Gastroesophageal sphincter (tissue), 3 donors: Measurements from ENCODE around the gene GABBR2.

Experiments used
- POLR2A ChIP-seq, 2 donors: fragments of 450-650 bp; IDR thresholded peaks; one replicate each; pipeline ENCODE4 v1.6.1; 2017; ENCODE audit warnings: antibody characterized with exemption in 2 of 2, mild to moderate bottlenecking in 2 of 2, moderate library complexity in 1 of 2
- POLR2AphosphoS5 ChIP-seq: sonication (generic); formaldehyde crosslinking; IDR thresholded peaks from one replicate; pipeline ENCODE4 v1.6.1; 2017; ENCODE audit warnings: antibody characterized with exemption
- TF ChIP-seq, protein P1 (sequence below), 4 experiments: fragments of 200-600 bp in 2 of 4; fragments of 450-650 bp in 2 of 4; sonication (generic) in 1 of 4; IDR thresholded peaks; one replicate each; pipeline ENCODE4 v1.5.1; 2017 to 2019; ENCODE audit warnings: antibody characterized with exemption in 4 of 4, mild to moderate bottlenecking in 2 of 4, moderate library complexity in 2 of 4

DNA sequence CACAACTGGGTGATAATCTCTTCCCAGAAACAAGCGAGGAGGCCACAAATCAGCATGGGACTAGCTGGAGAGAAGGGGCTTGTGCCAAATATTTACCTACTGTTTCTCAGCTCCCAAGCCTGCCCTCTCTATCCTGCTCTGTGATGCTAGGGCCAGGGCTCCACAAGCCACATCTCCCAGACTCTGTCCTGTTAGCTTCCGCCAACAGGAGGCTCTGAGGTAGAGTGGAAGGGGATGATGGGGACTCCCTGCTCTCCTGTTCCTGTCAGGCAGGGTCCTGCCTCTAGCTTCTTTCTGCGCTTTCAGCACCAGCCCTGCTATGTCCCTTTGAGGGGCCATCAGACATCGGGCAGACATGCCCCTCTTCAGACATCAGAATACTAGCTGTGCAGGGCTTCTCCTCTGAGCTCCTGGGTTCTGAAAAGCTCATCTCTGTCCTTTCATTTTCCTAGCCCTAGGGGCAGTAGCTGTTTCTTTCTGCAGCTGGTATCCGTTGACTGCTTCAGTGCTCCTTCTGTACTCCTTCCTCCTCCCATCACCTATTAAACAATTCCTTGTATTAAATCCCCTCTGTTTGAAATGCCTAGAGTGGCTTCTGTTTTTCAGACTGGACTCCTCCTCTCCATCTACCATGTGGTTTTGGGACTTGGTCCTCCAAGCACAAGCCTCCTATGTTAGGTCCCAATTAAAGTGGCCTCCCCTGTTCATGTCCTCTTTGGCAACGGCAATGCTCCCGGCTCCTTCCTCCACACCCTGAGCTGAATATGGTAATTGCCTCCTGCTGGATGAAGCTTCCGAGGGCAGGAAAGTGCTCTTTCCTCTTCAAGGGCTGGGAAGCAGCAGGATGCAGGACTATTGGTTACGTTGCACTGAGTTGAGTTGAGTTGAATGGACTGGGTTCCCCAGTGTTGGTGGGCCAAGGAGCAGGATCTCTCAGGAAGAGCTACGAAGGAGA is 292.2 kb downstream of the GABBR2 start:
- TF ChIP-seq, protein P1, sequence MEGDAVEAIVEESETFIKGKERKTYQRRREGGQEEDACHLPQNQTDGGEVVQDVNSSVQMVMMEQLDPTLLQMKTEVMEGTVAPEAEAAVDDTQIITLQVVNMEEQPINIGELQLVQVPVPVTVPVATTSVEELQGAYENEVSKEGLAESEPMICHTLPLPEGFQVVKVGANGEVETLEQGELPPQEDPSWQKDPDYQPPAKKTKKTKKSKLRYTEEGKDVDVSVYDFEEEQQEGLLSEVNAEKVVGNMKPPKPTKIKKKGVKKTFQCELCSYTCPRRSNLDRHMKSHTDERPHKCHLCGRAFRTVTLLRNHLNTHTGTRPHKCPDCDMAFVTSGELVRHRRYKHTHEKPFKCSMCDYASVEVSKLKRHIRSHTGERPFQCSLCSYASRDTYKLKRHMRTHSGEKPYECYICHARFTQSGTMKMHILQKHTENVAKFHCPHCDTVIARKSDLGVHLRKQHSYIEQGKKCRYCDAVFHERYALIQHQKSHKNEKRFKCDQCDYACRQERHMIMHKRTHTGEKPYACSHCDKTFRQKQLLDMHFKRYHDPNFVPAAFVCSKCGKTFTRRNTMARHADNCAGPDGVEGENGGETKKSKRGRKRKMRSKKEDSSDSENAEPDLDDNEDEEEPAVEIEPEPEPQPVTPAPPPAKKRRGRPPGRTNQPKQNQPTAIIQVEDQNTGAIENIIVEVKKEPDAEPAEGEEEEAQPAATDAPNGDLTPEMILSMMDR (IDR thresholded peaks at IDR 0.05) = no peak
- TF ChIP-seq POLR2AphosphoS5 = no peak
- TF ChIP-seq POLR2A (IDR thresholded peaks at IDR 0.05) = no peak
